ENCODE results near the gene SIGLEC14.

DNA sequence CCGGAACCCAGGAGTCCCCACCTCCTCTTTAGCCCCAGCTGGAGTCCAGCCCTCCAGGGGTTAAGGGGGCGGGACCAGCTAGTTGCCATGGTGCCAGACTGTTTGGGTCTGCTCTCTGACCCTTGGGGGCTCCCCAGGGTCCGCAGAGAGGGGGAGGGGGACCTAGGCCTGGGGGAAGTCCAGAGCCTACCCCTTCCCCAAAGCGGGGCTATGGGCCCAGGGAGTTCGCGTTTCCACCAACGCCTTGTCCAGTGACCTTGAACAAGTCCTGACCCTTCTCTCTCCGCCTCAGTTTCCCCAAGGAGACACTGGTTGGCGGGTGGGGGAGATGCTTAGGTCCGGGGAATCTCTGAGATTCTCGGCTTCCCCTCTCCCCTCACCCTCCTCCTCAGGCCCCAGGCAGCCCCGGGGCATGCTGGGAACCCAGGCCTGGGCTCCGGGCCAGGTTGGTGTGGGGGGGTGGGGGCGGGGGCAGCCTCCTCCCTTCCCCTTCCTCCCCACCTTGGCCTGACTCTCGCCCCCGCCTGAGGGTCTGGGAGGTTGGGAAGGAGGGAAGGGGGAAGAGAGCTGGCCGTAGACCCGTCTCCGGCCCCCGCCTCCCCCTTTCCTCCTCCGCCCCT lies 43.9 kb upstream of the SIGLEC14 start:
- TF ChIP-seq, protein P1, sequence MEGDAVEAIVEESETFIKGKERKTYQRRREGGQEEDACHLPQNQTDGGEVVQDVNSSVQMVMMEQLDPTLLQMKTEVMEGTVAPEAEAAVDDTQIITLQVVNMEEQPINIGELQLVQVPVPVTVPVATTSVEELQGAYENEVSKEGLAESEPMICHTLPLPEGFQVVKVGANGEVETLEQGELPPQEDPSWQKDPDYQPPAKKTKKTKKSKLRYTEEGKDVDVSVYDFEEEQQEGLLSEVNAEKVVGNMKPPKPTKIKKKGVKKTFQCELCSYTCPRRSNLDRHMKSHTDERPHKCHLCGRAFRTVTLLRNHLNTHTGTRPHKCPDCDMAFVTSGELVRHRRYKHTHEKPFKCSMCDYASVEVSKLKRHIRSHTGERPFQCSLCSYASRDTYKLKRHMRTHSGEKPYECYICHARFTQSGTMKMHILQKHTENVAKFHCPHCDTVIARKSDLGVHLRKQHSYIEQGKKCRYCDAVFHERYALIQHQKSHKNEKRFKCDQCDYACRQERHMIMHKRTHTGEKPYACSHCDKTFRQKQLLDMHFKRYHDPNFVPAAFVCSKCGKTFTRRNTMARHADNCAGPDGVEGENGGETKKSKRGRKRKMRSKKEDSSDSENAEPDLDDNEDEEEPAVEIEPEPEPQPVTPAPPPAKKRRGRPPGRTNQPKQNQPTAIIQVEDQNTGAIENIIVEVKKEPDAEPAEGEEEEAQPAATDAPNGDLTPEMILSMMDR (IDR thresholded peaks at IDR 0.05; ENCODE audit: borderline replicate concordance, extremely low read depth, low read length, poor library complexity, severe bottlenecking): no peak
- TF ChIP-seq EZH2 (IDR thresholded peaks at IDR 0.05; ENCODE audit: borderline replicate concordance, low read depth, low read length, severe bottlenecking): no peak

All from DND-41 (cell line).